Osteoblast (primary cell): Measurements from ENCODE around the gene BCL2L1. TPM values are rescaled to one million over a fixed set of nuclear protein-coding genes. Genes with fewer than 3 reads are reported as not detected.

Experiments
- DNase-seq: peaks from one replicate; pipeline ENCODE4 v3.0.0; 2011; ENCODE audit warnings: low spot score, mixed read lengths; ENCODE audit not compliant: insufficient read length; ENCODE audit errors: missing footprints
- H2AFZ ChIP-seq: 2 replicates; pipeline ENCODE4 v1.6.0; 2011; ENCODE audit warnings: mild to moderate bottlenecking, low read length
- H3K27ac ChIP-seq: 2 replicates; pipeline ENCODE4 v1.5.1; 2011; ENCODE audit warnings: mild to moderate bottlenecking, low read depth, low read length, moderate library complexity
- H3K27me3 ChIP-seq: 2 replicates; pipeline ENCODE4 v1.6.0; 2012; ENCODE audit warnings: mild to moderate bottlenecking, control low read depth, inconsistent platforms, low read length, moderate library complexity; ENCODE audit not compliant: insufficient read depth
- H3K36me3 ChIP-seq: 2 replicates; pipeline ENCODE4 v1.5.1; 2011; ENCODE audit warnings: mild to moderate bottlenecking, low read length, control low read depth, moderate library complexity; ENCODE audit not compliant: insufficient read depth
- H3K4me1 ChIP-seq: 2 replicates; pipeline ENCODE4 v1.5.1; 2011; ENCODE audit warnings: mild to moderate bottlenecking, low read length, control low read depth, moderate library complexity; ENCODE audit not compliant: insufficient read depth
- H3K4me2 ChIP-seq: 2 replicates; pipeline ENCODE4 v1.6.0; 2011; ENCODE audit warnings: mild to moderate bottlenecking, low read length; ENCODE audit not compliant: insufficient read depth
- H3K4me3 ChIP-seq: fragments of 200-600 bp; sonication (generic); 3 replicates; pipeline ENCODE4 v1.5.1; 2012; ENCODE audit warnings: mild to moderate bottlenecking, low read length, inconsistent platforms; ENCODE audit not compliant: insufficient read depth
- H3K79me2 ChIP-seq: 2 replicates; pipeline ENCODE4 v1.6.0; 2012; ENCODE audit warnings: mild to moderate bottlenecking, low read length, control low read depth, inconsistent platforms; ENCODE audit not compliant: insufficient read depth
- H3K9me3 ChIP-seq: 2 replicates; pipeline ENCODE4 v1.5.1; 2011; ENCODE audit warnings: low read depth, low read length, control low read depth
- H4K20me1 ChIP-seq: 2 replicates; pipeline ENCODE4 v1.6.0; 2012; ENCODE audit warnings: mild to moderate bottlenecking, low read length, control low read depth; ENCODE audit not compliant: insufficient read depth
- CTCF ChIP-seq: IDR thresholded peaks from 2 replicates; pipeline ENCODE4 v1.5.1; 2011; ENCODE audit warnings: mild to moderate bottlenecking, low read depth, low read length, moderate library complexity; ENCODE audit errors: extremely low read depth
- total RNA-seq: library from RNA; depleted of rRNA; stranded (reverse); fragments of >200 nt; gene quantifications from 2 replicates; pipeline ENCODE4 v1.2.3, GENCODE V29; 2012

Gene BCL2L1
- total RNA-seq, 1 donor: 127 TPM

GRCh38 chr20:31687777-31688176 is 34.9 kb downstream of the BCL2L1 start:
- no peak for DNase-seq
- Histone ChIP-seq H3K4me3 (no peak overlapping the region), H3K36me3 (peaks cover 39% of the 10 kb centered on the region), H3K4me1 (peaks cover 16% of the 10 kb centered on the region), H4K20me1 (peaks cover 17% of the 10 kb centered on the region), H3K27me3 (no peaks in the 10 kb centered on the region), H2AFZ (no peak overlapping the region), H3K9me3 (no peaks in the 10 kb centered on the region), H3K27ac (no peak overlapping the region), H3K79me2 (peaks cover 91% of the 10 kb centered on the region), H3K4me2 (no peak overlapping the region)
- TF ChIP-seq CTCF: no peak

GRCh38 chr20:31685853-31686643 is 36.6 kb downstream of the BCL2L1 start:
- Histone ChIP-seq H3K27ac (peak overlapping the region; percentile 7), H3K4me2 (no peak overlapping the region), H3K9me3 (no peaks in the 10 kb centered on the region), H3K79me2 (peaks cover 93% of the 10 kb centered on the region), H2AFZ (no peak overlapping the region), H3K27me3 (no peaks in the 10 kb centered on the region), H3K4me3 (no peak overlapping the region), H4K20me1 (peaks cover 19% of the 10 kb centered on the region), H3K36me3 (peaks cover 47% of the 10 kb centered on the region), H3K4me1 (peaks cover 12% of the 10 kb centered on the region)
- no peak for TF ChIP-seq CTCF
- DNase-seq: no peak

- H3K4me3 ChIP-seq: no peak overlapping the region
- TF ChIP-seq CTCF: no peak
- H3K27ac ChIP-seq: no peak overlapping the region
- H3K9me3 ChIP-seq: no peaks in the 10 kb centered on the region
- no peak overlapping the region for H2AFZ ChIP-seq
- H3K79me2 ChIP-seq: peaks cover 95% of the 10 kb centered on the region
- no peaks in the 10 kb centered on the region for H3K27me3 ChIP-seq
- no peak for DNase-seq
- H3K4me1 ChIP-seq: peaks cover 7% of the 10 kb centered on the region
- H3K36me3 ChIP-seq: peaks cover 59% of the 10 kb centered on the region
- H3K4me2 ChIP-seq: no peak overlapping the region
- H4K20me1 ChIP-seq: peaks cover 22% of the 10 kb centered on the region
Measured at GRCh38 chr20:31684153-31685015, 38.3 kb downstream of the BCL2L1 start.

GRCh38 chr20:31682927-31683326 is 39.7 kb downstream of the BCL2L1 start:
- Histone ChIP-seq H3K79me2 (peaks cover 96% of the 10 kb centered on the region), H3K9me3 (no peaks in the 10 kb centered on the region), H3K4me1 (peaks cover 21% of the 10 kb centered on the region), H2AFZ (no peak overlapping the region), H3K27ac (peak overlapping the region; percentile 36), H4K20me1 (peaks cover 22% of the 10 kb centered on the region), H3K36me3 (peaks cover 55% of the 10 kb centered on the region), H3K27me3 (no peaks in the 10 kb centered on the region), H3K4me2 (no peak overlapping the region), H3K4me3 (no peak overlapping the region)
- TF ChIP-seq CTCF: no peak
- no peak for DNase-seq
